Urothelium cell line (cell line): ENCODE results near the gene C8A.
A peak's percentile ranks its signal among the peaks of the same experiment; 100 is the strongest.

Experiments used
- DNase-seq: peaks from one replicate; pipeline ENCODE4 v3.0.0; 2011; ENCODE audit warnings: low spot score, mixed read lengths
- FAIRE-seq: peaks from 2 replicates; lab custom pipeline; 2011; peaks lifted over from hg19 to GRCh38; lab: Jason Lieb, UNC

C8A gene

DNA sequence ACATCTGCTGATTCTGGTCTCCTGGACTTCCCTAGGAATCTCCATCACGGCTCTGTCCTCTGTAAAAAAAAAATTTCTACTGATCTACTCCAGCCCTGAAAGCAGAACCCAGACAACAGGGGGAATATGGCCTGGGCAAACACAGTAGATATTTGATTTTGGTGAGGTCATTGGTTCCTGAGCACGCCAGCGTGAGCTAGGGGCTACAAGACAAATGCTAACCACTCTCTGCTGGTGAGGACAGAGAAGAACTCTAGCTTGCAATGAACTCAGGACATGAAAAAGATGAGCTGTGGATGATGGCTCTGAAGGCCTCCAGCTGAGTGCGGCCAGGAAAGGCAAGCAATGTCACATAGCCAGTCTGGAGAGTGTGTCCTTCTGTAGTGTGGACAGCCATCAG, 18.2 kb upstream of the C8A start:
- FAIRE-seq (no peak), DNase-seq (no peak)

DNA sequence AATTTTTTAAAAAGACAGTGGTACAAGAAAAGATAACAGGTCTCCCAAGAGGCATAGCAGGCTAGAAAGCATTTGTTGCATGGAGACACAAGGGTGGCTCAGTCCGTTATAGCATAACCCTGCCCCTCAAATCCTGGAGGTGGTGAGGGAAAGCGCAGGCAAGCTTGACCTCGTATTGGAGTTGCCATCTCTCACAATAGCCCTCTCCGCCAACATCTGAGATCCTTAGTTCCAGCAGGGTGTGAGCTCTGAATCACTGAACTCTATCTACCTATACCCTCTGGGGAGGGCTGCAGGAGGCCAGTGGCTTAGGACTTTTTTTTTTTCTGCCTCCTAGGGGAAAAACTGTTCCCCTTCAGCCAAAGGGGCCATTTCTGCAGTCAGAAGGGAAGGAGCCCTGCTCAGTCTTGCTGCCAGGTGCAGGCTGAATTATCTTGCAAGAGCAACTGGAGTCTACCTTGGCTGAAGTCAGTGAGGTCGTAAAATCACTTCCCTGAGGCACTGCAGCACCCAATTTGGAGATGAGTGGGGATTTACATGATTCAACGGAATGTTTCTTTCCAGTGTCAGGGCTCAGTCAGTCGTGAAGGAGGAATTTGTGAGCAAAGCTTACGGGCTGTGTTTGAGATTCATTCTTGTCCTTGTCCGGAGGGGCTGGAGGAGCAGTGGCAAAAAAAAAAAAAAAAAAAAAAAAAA, 17.2 kb upstream of the C8A start:
- FAIRE-seq (no peak), DNase-seq (no peak)

DNA sequence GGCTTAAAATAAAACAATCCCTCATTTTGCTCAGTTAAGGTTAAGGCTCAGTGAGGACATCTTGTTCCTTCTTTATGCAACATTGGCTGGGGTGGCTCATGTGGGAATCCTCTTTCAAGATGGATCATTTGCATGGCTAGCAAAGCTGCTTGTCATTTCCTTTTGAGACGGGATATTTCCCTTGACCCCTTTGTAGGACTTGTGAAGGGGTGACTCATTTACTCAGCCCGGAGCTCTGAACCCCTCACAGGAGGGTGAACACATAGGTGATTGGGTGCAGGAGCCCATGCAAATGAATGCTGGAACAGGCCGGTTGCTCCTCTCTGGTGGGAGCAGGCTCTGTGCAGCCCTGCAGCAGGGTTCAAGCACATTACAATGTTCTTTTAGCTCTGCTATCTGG, 15.8 kb upstream of the C8A start:
- no peak for FAIRE-seq
- no peak for DNase-seq

DNA sequence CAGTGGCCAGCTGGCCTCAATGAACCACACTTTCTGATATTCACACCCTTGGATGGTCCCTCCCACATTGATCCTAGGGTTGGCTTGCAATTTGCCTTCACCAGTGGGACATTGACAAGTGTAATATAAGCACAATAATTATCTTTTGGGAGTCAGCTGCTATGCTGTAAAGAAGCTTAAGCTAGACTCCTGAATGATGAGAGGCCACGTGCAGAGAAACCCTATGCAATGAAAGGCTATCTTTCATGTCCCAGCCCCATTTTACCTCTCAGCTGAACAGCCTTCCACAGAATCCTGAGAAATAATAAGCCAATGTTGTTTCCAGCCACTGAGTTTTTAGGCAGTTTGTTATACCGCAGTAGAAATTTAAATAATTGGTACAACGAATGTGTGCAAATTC, 11.1 kb upstream of the C8A start:
- DNase-seq (no peak), FAIRE-seq (no peak)

DNA sequence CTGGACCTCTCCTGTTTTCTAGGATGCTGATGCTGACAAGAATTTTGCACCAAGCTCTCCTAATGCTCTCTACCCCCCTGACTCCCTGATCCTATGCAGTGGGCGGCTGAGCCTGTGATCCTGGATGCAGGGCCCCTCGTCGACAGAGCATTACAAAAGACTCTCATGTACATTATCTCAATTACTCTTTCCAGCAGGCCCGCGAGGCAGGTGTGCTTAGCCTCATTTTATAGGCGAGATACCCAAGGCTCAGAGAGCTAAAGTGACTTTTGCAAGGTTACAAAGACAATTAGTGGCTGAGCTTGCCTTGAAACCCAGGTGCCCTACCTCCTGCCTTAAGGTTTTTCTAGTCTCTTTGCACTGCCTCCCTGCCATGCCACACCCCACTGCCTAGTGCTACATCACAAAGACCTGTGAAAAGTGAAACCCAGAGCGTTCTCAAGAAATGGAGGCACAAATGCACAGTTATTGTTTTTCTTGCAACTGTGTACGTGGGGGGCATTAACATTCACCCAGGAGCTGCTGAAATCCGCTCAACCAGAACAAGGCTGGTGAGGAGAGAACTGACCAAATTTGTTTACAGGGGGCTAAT, 10.0 kb upstream of the C8A start:
- FAIRE-seq (no peak), DNase-seq (no peak)

DNA sequence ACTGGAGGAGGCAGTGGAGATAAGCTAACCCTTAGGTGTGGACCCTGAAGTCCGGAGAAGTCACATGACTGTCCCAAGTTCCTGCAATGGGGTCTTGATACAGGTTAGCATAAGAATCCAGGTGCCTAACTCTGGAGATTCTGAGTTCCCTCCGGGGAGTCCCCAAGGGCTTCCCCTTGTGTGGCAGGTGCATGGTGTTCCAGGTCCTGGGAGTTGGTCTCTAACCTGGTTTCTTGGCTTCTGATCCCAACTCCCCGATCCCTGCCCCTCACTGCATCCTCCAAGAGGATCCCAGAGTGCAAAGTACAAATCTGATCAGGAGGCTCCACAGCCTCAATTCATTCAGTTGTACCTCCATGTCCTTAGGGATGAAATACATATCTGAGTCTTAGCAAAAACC, 9.3 kb upstream of the C8A start:
- DNase-seq: no peak
- no peak for FAIRE-seq

DNA sequence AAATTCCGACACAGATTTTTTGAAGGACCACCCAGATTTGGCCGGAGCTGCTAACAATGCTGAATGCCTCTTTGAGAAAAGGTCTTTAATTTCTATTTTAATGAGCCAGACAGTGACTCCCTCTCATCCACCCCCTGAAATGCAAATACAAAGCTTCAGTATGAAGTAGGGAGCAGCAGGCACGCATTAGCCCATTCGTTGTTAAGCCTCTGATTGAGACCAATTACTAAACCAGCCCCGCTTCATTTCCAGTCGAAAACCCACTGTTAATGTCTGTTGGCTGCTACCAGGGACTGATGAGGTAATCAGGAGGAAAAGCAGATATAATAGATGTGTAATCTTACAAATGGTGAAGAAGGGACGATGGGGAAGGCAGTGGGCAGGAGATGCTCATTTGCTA, 4.8 kb upstream of the C8A start:
- FAIRE-seq (no peak), DNase-seq (no peak)

DNA sequence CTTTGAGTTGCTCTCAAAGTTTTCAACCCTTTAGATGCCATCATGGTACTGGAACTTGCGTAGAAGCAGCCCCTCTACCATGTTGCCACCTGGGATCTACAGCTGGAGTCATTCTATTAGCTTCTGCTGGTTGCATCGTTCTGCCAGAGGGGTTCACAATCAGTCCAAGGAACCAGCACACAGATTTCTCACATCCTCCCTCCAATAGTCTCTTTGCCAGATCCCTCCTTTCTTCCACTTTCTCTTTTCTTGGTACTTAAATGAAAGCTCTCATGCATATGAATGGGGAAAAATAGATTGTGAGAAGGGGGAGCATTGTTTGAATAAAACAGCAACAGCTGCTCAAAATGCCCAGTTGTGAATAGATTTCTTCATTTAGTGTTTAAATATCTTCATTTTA, 4.2 kb upstream of the C8A start:
- no peak for FAIRE-seq
- no peak for DNase-seq

DNA sequence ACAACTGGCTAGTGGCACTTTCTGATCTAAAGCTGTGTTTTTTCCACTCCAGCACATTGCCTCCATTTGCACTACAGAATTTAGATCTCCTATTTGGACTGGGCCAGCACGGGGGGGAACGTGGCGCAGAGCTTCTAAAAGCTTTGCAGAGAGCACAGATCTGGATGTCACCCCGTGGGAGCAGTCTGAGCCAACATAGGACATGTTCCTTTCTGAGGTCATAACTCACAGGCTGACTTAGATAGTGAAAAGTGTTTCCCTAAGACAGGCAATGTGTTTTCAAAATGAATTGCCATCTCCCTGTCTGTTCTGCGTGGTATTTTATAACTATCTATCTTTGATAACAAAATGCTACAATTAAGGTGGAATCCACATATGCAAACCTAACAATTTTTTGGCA, 3.7 kb upstream of the C8A start:
- no peak for FAIRE-seq

DNA sequence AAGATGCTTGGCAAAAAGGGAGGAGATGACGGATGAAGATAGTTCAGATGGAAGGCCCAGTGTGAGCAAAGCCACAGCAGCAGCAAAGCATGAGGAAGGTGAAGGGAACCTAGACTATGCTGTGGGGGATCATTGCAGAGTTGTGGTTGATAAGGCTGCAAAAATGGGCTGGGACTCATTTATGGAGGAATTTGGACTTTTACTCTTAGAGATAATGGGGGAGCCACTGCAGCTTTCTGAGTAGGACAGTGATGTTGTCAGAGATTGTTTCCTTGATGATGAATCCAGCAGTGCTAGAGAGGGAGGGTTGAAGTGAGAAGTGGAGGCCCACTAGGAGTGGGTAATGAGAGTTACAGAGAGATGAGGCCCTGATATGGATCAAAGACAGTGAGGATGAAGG, 2.1 kb upstream of the C8A start:
- DNase-seq: no peak
- FAIRE-seq: no peak

More for the DNA sequence above, 3.7 kb upstream of the C8A start:
- DNase-seq: no peak

DNA sequence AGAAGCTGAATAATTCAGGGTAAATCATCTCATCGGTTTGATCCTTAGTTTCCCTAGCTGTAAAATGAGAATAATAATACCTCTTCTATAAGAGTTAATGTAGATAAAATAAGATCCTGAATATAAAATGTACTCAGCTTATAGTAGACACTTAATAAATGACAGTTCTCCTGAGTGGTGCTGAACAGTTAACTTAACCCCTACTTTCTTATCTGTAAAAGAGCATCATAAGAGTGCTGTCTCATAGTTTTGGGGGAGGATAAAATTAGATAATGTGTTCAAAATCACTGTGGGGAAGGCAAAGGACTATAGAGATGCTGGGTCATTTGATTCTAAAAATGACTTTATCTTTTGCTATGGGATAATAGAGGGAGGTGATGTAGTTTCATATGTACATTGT, 593 bp downstream of the C8A start:
- no peak for DNase-seq
- no peak for FAIRE-seq

DNA sequence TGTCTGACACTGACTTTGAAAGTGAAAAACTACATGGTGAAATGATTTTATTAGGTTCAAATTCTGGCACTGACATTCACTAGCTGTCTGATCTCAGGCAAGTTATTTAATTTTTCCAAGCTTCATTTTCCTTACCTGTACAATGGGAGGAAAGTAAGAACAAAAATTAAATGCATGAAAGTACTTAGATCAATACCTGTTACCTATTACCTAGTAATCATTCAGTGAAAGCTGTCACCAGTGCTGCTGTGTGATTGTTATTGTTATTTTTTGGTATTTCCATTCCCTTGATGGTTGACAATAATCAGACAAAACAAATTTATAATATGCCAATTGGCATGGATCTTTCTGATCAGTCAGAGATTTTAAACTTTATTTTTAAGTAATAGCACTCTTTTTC, 1.6 kb downstream of the C8A start:
- no peak for DNase-seq
- no peak for FAIRE-seq

DNA sequence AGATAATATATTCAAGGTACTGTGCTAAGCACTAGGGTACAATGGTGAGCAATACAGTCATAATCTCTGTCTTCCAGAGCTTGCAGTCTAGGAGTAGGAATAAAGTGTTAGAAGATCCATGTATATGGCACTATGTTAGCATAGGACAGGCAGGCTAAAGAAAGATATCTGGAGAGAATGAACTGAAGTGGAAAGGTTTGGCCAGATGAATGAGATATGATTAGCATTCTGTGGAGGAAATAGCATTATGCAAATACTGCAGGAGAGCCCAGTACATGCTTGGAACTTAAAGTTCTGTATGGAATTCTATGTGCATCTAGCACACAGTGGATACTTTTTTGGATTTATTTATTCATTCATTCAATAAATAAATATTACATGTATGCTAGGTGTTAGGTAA, 4.7 kb downstream of the C8A start:
- DNase-seq: no peak

DNA sequence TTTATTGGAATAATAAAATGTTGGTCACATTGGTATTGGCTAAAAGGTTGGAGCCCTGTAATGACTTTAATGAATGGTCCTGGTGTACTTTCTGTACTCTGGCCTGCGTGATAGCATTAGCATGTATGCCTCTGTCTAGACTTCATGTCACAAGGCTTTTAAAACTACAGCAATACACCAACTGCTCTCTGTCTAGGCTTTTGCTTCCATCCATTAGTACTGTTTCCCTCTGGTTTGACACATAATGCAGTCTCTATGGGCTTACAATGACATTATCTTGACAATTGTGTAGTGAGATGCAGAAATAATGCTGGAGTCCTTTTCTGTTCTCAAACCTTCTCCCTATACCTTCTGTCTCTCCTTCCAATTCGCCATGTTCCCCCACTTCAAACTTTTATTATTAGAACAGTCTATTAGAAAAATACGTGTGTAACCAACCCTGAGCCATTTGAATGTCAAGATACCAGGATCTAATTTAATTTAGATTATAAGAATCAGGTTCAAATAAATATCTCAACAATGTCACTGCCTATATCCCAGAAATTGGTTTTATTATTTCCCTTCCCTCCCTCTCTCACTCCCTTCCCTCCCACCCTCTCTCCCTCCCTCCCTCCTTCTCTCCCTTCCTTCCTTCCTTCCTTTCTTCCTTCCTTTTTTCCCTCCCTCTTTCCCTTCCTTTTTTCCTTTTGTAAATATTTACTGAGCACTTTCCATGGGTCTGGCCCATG, 8.8 kb downstream of the C8A start:
- FAIRE-seq (no peak), DNase-seq (no peak)

More for the DNA sequence above, 4.7 kb downstream of the C8A start:
- FAIRE-seq: no peak

DNA sequence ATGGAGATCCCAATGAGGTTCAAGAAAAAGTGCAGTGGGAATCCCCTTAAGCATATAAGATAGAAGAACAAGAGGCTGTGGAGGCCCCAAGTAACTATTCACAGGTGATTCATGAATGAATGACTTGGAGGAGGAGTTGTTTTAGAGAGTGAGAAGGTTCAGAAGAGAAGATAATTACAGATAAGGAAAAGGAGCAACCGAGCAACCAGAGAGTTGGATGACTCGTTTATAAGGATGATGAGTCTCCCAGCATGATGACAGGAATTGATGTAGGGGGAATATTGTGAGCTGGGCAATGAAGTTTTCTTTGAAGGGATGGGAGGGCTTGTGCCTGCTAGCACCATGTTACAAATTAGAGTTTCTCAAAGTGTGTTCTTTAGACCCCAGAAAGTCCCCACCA, 9.8 kb downstream of the C8A start:
- FAIRE-seq (no peak), DNase-seq (no peak)

DNA sequence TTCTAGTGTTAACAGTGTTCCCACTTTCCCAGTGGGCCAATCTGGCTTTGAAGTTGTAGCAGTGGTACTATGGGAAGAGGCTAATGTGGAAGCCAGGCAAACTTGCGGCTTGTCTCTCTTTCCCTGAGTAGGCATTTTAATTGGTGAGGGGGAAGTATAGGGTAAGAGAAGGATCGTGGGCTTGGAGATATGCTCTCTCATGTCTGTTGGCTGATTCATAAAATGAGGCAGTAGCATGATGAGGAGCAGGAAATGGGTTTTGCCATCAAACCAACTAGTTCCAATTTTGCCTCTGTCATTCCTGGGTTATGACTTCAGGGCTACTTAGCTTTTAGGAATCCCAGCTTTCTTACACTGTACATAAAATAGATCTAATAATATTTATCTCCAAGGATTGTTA, 12.1 kb downstream of the C8A start:
- peak; percentile 5 for DNase-seq
- no peak for FAIRE-seq

DNA sequence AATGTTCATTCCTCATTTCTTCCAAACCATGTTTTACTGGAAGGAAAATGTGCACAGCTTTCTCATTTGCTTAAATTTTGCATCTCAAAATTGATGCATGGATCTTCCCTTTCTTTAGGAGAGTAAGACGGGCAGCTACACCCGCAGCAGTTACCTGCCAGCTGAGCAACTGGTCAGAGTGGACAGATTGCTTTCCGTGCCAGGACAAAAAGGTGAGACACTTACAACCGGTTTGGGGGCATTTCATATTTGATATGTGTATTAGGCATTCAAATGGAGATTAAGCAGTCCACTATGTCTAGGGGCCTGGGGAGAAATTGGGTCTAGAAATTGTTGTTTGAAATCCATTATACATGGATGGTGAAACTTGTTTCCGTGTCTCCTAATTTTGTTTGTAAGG, 12.9 kb downstream of the C8A start:
- DNase-seq: no peak
- no peak for FAIRE-seq

DNA sequence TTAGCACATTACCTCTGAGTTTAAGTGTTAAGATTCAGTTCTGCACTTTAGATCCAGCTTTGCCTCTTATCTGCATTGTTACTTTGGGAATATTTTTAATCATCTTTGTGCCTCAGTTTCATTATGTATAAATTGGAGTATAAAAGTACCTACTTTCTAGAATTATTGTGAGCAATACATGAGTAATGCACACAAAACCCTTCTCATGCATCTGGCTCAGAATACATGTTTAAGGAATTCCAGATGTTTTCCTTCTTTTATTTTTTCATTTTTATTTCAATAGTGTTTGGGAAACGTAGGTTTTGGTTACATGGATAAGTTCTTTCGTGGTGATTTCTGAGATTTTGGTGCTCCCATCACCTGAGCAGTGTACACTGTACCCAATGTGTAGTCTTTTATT, 14.2 kb downstream of the C8A start:
- no peak for DNase-seq
- no peak for FAIRE-seq

DNA sequence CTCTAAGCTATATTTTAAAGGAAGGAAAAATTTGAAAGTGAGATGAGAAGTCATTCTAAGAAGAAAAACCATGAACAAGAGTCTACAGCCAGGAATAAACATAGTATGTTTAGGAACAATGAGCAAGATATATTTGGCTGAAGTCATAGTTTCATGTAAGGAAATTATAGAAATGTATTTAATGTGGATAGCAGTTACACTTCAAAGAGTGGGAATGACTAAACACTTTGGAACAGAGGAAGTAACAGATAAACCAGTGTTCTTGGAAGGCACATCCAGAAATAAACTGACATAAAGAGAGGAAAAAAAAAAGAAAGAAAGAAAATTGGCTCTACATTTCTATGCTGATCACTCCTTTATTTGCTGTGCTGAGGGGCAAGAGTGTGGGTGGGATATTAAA, 18.0 kb downstream of the C8A start:
- DNase-seq (no peak), FAIRE-seq (no peak)

DNA sequence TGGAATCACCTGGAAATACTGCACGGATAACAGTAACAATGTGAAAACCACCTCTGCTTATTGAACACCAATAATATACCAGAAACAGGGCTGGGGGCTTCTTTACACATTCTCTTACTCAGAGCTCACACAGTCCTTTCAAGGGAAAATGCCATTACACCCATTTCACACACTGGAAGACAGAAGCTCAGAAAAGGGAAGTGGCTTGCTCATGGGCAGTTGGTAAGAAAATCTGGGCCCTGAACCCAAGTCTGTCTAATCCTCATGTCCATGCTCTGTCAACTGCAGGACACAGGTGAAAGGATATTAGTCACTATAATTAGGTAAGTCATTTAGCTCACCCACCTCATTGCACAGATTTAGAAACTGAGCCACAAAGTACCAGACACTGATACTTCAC, 18.6 kb downstream of the C8A start:
- FAIRE-seq (no peak), DNase-seq (no peak)

DNA sequence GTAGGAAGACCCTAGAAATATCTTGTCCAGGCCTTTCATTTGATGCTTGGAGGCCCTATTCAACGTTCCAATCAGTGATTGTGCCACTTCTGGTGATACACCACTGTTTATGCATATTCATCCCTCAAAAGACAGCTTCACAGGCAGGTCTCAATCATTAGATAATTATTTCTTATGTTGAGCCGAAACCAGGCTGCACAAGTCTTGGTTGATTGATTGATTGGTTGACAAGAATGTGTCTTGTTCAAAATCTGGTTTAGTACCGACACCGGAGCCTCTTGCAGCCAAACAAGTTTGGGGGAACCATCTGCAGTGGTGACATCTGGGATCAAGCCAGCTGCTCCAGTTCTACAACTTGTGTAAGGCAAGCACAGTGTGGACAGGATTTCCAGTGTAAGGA, 20.1 kb downstream of the C8A start:
- FAIRE-seq (no peak), DNase-seq (no peak)

DNA sequence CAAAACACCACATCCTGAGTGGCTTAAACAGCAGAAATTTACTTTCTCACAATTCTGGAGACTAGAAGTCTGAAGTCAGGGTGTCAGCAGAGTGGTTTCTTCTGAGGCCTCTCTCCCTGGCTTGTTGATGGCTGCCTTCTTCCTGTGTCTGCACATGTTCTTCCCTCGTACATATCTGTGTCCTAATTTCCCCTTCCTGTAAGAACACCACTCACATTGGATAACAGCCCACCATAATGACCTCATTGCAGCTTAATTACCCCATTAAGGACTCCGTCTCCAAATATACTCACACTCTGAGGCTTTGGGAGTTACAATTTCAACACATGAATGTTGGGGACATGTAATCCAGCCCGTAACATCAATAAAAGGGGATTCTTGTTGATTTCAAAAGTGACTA, 23.4 kb downstream of the C8A start:
- no peak for DNase-seq

More for the DNA sequence above, 23.4 kb downstream of the C8A start:
- no peak for FAIRE-seq
